Anterior cingulate cortex (tissue), 58 donors: ENCODE data around the gene DCBLD1.

Source experiments
- DNase-seq, 58 donors: peaks; one replicate each; lab custom pipeline; 2025; lab: John Stamatoyannopoulos, UW

The DCBLD1 gene

DNA sequence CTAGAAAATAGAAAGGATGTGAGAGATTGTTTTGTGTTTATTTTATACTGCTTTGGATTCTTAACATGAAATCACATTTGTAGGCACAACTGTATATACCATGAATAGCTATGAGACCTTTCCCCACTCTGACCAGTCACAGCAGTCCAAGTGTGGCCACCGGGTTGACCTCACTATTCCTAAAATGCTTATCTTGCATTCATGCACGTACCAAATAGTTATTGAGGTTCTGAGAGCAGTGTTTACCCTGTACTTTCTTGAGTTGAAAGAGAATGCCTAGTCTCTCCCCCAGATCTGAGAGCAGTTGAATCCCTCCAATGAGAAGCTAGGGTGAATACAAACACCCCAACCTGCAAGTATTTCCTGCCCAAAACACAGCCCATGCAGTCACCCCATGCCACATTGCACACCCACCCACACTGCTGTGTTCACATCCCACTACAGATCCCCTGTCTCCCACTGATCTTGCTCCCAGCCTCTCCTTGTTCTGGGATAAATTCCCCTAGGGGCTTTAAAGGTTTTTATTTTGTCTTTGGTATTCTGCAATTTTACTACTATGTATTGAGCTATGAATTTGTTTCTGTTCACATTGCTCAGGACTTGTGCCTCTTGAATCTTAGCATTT, 68.3 kb downstream of the DCBLD1 start:
- no peak for DNase-seq

DNA sequence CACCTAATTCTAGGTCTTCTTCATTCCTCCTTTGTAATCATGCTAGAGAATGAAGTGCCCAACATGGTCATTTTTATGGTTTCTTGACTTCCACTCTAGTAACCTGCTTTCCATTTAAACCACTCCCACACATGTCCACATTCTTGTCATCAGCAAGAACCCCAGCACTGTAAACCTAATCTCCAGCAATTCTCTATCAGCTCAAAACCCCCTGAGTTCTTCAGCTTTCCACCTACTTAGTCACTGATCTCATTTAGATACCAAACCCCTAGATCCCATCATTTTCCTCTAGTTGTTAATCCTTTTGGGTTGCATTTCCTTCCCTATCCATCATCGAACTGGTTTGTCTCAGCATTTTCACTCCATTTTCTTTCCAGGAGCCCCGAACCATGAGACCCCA, 70.1 kb downstream of the DCBLD1 start:
- no peak for DNase-seq

DNA sequence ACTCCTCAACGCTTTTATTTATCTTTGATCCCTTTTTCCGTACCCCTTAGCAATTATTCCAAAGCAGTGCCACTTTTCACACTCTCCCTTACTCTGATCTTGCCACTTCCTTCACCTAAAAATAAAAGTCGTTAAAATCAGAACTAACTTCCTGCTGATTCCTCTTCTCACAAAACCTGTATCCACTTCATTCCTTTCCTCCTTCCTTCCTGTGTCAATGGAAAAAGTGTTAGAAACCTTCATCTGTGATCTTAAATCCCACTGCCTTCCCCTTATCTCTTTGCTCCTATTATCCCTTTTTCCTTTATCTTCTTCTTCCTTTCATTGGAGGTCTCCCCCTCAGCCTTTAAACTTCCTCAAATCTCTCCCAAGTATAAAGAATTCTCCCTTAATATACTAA, 70.7 kb downstream of the DCBLD1 start:
- no peak for DNase-seq

DNA sequence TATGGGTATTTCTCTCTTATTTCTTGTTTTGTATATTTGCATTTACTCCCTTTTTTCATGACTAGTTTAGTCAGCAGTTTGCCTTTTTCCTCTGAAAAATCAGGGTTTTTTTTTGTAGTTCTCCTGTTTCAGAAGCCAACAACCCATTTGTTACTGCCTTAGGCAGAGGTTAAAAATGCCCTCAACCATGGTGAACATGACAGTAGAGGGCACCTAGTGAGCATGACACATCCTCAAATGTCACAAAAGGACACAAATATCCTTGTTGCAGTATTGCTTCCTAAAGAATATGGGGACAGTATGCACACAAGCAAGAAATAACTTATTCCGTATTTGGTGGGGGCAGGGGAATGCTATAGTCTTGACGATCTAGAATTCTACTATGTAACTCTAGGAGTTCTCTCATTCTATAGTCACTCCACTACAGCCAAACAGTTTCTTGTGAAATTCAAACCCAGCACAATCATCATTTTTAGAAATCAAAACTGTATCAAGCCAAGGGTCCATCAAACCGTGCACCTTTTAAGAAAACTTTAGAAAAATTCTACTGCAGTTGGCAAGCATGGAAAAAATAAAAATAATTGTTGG, 72.9 kb downstream of the DCBLD1 start:
- no peak for DNase-seq

DNA sequence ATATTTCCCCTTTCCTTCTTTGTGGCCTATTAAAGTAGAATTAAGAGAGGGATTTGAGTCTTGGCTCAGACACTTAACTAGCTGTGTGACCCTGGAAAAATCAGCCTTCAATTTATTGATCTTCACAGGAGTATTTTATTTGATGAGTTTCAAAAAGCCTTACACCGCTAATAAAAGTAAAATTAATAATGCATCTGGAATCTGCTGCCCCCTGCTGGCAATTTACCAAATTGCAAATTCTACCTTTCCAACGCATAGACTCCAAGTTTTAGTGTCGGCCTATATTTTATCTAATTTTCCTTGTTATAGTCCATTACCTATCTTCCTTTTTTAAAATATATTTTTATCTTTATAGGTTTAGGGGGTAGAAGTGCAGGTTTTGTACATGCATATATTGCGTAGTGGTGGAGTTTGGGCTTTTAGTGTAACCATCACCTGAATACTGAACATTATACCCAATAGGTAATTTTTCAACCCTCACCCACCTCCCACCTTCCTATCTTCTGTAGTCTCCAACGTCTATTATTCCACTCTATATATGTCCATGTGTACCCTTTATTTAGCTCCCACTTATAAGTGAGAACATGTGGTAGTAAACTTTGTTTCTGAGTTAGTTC, 73.5 kb downstream of the DCBLD1 start:
- peak in 18 of 58 donors; percentile 1 to 49 (median 9) for DNase-seq

DNA sequence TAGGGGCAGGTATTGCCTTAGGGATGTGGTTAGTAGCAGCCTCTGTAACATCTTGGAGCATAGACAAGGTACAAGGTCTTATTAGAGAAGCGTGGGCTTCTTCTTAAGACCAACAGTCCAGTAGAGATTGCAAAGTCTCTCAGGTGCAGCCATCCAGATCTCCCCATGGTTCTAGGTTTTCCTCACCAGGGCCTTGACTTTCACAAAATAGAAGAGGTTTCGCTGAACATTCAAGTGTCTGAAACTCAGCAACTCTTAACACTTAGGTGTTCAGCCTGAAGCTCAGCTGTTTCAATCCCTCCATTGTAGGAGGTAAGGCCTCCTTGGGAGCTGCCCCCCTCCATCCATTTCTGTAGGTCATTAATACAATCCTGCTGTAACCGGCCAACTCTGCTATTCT, 75.5 kb downstream of the DCBLD1 start:
- no peak for DNase-seq

DNA sequence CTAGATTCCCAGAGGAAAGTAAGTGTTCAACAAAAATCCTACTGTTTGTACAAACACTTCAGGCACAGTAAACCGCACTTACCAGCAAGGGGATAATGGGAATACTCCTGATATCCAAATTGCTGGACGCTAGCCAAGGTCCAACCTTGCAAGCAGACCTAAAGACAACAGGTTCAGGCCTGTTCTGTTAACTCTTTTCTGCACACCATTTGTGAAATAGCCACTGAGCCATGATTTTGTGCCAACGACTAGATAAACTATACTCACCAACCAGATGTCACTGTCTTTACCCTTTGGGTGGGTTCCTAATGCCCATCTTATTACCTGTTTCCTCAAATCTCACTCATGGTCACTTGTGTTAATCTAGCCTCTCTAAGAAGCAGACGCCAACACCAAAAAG, 76.3 kb downstream of the DCBLD1 start:
- DNase-seq, result no peak

DNA sequence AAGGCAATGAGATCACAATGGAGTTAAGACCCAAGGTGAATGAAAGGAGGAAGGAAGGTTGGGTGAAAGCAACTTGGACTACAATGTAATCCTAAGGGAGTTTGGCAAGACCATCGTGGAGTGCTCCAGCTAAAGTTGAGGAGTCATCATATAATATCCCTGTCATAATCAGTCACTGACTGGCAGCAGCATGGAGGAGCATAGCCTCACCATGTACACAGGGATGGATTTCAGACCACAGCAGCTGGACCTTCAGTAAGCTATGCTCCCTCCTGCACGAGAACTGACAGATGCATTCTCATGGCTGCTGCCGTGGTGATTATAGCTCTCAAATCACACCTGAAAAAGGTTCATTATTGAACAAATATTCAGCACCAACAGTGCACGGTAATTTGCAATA, 76.8 kb downstream of the DCBLD1 start:
- DNase-seq, result no peak

GRCh38 chr6:117561128-117561527, 78.7 kb downstream of the DCBLD1 start:
- no peak for DNase-seq

DNA sequence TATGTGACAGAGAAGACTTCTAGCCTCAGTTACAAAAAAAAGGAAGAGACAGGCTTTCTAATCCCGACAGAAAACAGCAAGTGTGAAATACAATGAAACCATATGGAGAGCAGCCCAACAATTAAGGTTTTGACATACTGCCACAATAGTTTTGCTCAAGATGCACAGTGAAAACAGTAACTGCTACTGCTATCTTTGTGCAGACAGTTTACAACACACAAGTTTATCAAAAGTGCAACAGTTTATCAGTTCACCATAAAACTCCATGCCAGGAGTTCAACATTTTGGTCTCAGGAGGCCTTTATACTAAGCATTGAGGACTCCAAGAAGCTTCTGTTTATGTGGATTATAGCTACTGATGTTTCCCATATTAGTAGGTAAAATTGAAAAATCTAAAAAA, 82.2 kb downstream of the DCBLD1 start:
- no peak for DNase-seq

DNA sequence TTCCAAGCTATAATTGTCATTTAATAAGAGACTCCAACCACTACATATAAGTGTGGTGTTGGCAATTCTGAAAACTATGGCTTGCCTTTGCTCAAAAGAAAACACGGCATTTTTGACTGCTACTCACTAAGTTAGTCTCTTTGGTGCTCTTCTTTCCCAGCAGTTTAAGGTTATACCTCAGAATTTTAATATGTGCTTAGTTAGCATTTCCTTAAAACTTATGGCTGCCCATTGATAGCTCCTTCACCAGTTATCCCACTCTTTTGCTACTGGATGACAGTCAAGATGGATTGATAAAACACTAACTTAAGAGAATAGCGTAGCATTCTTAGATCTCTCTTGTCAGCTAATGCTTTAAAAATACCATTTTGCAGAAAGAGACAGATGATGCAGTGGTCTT, 85.8 kb downstream of the DCBLD1 start:
- DNase-seq, result no peak

GRCh38 chr6:117568831-117569410, 86.4 kb downstream of the DCBLD1 start:
- no peak for DNase-seq

DNA sequence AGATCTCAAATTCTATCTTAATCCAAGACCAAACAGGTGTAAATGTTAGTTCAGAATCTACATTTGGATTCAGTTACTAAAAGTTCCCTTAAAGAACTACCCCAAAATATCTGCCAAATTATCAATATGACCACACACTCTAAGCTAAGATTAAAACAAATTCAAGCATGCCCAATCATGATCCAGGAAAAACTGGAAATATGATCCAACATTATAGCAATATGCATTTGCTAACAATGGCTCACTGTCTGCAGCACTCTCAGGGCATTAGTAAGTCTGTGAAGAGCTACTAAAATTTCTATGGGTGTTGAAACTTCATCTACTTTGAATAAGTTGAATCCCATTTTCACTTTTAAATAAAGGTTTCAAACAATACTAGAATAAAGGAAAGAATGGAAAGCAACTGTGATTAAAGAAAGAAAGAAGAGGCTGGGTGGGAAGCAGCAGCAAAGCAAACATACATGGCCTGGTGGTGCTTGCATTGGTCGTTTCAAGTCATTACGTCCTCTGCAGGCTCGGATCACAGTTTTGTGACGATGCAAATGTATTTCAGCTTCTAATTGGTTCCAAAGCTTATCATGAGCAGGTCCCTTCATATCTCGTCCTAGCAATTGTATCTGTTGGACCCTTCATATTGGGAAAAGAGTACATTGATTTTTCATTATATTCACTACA, 90.7 kb downstream of the DCBLD1 start:
- no peak for DNase-seq

DNA sequence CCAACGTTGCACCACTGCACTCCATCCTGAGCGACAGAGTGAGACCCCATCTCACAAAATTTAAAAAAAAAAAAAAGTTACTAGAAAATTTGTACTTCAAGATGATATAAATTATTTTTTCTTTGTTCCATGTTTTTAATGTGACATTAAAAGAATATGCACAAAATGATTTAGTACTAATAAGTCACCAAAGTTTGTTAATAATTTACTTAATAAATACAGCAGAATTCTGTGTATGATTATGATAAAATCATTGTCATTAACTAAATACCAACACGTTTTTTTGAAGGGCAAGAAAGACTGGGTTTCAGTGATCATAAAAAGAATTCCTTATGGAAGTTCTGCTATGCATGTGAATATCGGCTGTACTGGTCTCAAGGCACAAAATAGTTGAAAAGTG, 91.7 kb downstream of the DCBLD1 start:
- no peak for DNase-seq

DNA sequence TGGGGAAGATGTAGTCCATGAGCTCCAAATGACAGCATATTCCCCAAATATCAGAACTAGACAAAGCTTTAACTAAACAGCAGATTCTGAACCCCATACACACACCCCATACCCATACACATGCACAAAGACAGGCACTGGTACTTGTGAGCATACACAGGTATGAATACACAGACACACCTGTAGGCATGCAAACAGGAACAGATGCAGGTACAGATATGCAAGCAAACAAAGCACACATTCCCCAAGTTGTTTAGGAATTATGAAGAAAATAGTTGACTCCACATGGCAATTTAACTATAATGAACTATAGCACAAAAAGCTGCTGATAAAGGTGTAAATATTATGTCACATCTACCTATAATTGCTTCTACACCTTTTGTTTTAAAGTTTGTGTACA, 103.2 kb downstream of the DCBLD1 start:
- DNase-seq, result no peak

DNA sequence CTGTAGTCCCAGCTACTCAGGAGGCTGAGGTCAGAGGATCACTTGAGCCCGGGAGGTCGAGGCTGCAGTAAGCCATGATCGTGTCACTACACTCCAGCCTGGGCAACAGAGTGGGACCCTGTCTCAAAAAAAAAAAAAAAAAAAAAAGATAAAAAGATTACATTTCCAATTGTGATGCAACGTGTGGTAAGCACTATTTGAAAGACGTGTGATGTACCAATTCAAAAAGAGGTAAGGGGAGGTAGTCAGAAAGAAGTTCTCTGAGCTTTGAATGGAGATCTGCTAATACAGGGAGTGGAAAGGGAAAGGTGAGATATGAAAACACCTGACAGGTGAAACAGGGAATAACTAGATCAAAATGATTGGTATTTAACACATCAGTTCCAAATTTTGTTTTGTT, 108.0 kb downstream of the DCBLD1 start:
- no peak for DNase-seq

DNA sequence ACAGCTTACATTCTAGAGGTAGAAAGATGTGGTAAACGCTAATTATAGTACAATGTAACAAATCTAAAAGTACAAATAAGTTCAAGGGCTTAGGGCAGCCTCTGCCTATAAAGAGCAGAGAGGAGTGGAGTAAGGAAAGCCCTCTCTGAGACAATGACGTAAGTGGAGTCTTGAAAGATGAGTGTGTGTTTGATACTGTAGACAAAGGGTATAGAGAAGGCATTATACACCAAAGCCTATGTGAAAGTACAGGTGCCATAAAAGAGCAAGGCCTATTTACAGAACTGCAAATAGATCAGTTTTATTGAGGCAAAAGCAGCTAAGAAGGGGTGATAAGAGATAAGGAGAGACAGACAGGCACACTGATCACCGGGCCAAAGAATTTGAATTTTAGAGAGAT, 108.9 kb downstream of the DCBLD1 start:
- DNase-seq, result no peak

DNA sequence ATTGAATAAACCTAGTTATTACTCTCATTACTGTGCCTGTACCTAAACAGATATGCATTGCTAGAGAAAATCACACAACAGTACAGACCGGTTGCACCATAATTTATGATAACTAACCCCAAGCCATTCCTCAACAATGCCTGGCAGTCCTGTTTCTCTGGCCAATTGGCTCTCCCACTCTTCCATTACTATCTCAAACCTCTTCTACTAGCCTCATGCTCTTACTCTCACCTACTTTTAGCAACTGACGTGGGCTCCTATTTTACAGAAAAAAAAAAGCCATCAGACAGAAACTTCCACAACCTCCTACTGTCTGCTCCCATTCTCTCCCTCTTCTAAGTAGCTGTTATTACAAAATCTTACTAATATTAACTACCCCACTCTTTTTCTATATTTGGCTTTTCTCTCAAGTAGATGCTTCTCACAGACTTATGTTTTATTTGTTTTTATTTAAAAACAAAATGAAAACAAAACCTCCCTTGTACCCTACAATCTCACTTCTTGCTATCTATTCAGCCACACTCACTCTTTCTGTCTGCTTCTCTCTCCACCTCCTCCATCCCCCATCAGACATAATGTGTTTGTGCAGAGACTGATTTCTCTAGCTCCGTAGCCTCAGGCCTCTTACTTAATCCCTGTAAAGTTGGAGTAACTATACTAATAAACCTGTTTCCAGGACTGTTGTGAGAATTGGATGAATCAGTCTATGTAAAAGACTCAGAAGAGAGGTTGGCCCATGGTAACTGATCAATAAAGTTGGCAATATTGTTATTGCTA, 110.7 kb downstream of the DCBLD1 start:
- no peak for DNase-seq

DNA sequence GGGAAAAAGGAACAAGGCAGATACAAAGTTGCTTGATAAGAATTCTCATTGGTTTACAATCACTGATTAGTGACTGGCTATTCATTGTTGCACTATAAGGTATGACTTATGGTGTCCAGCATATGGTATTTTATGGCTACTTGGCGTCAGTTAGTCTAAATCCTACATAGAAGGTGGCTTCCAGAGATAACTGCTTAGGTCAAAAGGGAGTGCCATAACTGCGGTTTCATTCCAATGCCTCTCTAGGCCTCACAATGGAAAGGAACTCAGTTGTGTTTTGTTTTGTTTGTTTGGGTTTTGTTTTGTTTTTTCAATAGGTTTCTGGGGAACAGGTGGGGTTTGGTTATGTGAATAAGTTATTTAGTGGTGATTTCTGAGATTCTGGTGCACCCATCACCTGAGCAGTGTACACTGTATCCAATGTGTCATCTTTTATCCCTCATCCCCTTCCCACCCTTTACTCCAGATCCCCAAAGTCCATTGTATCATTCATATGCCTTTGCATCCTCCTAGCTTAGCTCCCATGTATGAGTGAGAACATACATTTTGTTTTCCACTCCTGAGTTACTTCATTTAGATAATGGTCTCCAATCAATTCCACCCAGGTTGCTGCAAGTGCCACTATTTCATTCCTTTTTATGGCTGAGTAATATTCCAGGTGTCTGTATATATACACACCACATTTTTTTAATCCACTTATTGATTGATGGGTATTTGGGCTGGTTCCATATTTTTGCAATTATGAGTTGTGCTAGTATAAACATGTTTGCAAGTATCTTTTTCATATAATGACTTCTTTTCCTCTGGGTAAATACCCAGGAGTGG, 112.8 kb downstream of the DCBLD1 start:
- no peak for DNase-seq

DNA sequence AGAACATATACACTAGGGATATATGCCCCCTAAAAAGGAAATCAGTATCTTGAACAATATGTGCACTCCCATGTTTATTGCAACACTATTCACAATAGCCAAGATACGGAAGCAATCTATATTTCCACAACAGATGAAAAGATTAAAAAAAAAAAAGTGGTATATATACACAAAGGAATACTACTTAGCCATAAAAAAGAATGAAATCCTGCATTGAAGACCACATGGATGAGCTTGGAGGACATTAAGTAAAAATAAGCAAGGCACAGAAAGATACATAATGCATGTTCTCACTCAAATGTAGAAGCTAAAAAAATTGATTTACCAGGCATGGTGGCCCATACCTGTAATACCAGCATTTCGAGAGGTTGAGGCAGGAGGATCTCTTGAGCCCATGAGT, 115.3 kb downstream of the DCBLD1 start:
- no peak for DNase-seq
